K562 (cell line): ENCODE results near the gene PRLH. TPM values are rescaled to one million over a fixed set of nuclear protein-coding genes. Genes with fewer than 3 reads are reported as not detected.

Experiments
- ATF7 ChIP-seq: fragments of 450-650 bp; IDR thresholded peaks from 2 replicates; pipeline ENCODE4 v1.7.1; 2014; ENCODE audit warnings: mild to moderate bottlenecking, moderate library complexity
- BMI1 ChIP-seq: fragments of 150-350 bp; IDR thresholded peaks from 2 replicates; pipeline ENCODE4 v1.6.1; 2014; ENCODE audit warnings: low read length
- BRCA1 ChIP-seq, 2 experiments: fragments of 450-650 bp in 1 of 2; sonication (generic) in 1 of 2; formaldehyde crosslinking in 1 of 2; IDR thresholded peaks; 2 replicates each; pipeline versions ENCODE4 v1.5.0 to v1.6.1; 2017 to 2020; ENCODE audit warnings: mild to moderate bottlenecking in 1 of 2, missing genetic modification reagents in 1 of 2
- HIVEP1 ChIP-seq: fragments of 250-450 bp; sonication (Bioruptor Pico); IDR thresholded peaks from 2 replicates; pipeline ENCODE4 v1.4.0; 2020; ENCODE audit warnings: mild to moderate bottlenecking
- HMGXB4 ChIP-seq: sonication (generic); formaldehyde crosslinking; IDR thresholded peaks from 2 replicates; pipeline ENCODE4 v1.8.1; 2023; ENCODE audit warnings: mild to moderate bottlenecking, missing genetic modification reagents
- NKRF ChIP-seq: fragments of 450-650 bp; IDR thresholded peaks from 2 replicates; pipeline ENCODE4 v1.6.1; 2016; ENCODE audit warnings: borderline replicate concordance
- RB1 ChIP-seq: fragments of 450-650 bp; IDR thresholded peaks from 2 replicates; pipeline ENCODE4 v1.6.1; 2017; ENCODE audit warnings: low read depth, mild to moderate bottlenecking
- RBBP5 ChIP-seq: fragments of 200-600 bp; sonication (generic); IDR thresholded peaks from 2 replicates; pipeline ENCODE4 v1.6.1; 2012; ENCODE audit warnings: borderline replicate concordance, mild to moderate bottlenecking, low read length, control low read depth, inconsistent platforms; ENCODE audit not compliant: insufficient read depth, poor library complexity, severe bottlenecking
- RBM15 ChIP-seq: fragments of 200-400 bp; formaldehyde crosslinking; IDR thresholded peaks from 2 replicates; pipeline ENCODE4 v1.6.1; 2018; ENCODE audit warnings: mild to moderate bottlenecking, low read length, moderate library complexity; ENCODE audit not compliant: insufficient read depth
- SMAD3 ChIP-seq: fragments of 450-650 bp; formaldehyde crosslinking; conservative IDR thresholded peaks from 2 replicates; pipeline ENCODE4 v1.4.0; 2020; ENCODE audit warnings: mild to moderate bottlenecking
- TCF15 ChIP-seq: fragments of 250-450 bp; sonication (Bioruptor Pico); IDR thresholded peaks from 2 replicates; pipeline ENCODE4 v1.8.0; 2022; ENCODE audit warnings: moderate library complexity, mild to moderate bottlenecking, inconsistent platforms
- TSHZ1 ChIP-seq: fragments of 250-450 bp; sonication (Bioruptor Pico); IDR thresholded peaks from 2 replicates; pipeline ENCODE4 v1.4.0; 2020; ENCODE audit warnings: mild to moderate bottlenecking, moderate library complexity
- XRCC3 ChIP-seq: fragments of 450-650 bp; IDR thresholded peaks from 2 replicates; pipeline ENCODE4 v1.6.1; 2017; ENCODE audit warnings: mild to moderate bottlenecking, moderate library complexity
- YY1 ChIP-seq, 3 experiments: IDR thresholded peaks; 2 replicates each; pipeline ENCODE4 v1.6.1; 2011; ENCODE audit warnings: low read length in 2 of 3, mild to moderate bottlenecking in 2 of 3, moderate library complexity in 2 of 3, borderline replicate concordance in 1 of 3, control low read depth in 1 of 3, low read depth in 1 of 3; ENCODE audit not compliant: insufficient read depth in 3 of 3, insufficient replicate concordance in 2 of 3, control insufficient read depth in 1 of 3, insufficient read length in 1 of 3; ENCODE audit errors: extremely low read depth in 1 of 3
- ZNF551 ChIP-seq: fragments of 250-450 bp; sonication (Bioruptor Pico); IDR thresholded peaks from 2 replicates; pipeline ENCODE4 v1.5.0; 2021; ENCODE audit warnings: mild to moderate bottlenecking, moderate library complexity
- ZNF644 ChIP-seq: fragments of 200-800 bp; sonication (Bioruptor generic); IDR thresholded peaks from 2 replicates; pipeline ENCODE4 v1.6.1; 2016; ENCODE audit warnings: low read depth, missing genetic modification characterization, missing compliant biosample characterization
- ZNF764 ChIP-seq: fragments of 250-450 bp; sonication (Bioruptor Pico); IDR thresholded peaks from 2 replicates; pipeline ENCODE4 v1.4.0; 2020; ENCODE audit warnings: low read depth, mild to moderate bottlenecking, moderate library complexity
- polyA plus RNA-seq, 8 experiments: library from polyadenylated mRNA; depleted of rRNA in 4 of 8; stranded (reverse) in 5 of 8; unstranded in 3 of 8; fragments of >200 nt; fragmentation: Nextera tagmentation in 2 of 8; fragmentation: Illumina TruSeq in 1 of 8; extraction: Ambion mirVana in 2 of 8; extraction: Trizol in 1 of 8; gene quantifications; 2 replicates each; pipeline versions ENCODE4 v1.2.1 to v1.2.3, GENCODE V29; 2011 to 2014; ENCODE audit warnings: inconsistent platforms in 1 of 8, missing spikeins in 1 of 8
- total RNA-seq, 7 experiments: library from RNA; depleted of rRNA in 6 of 7; stranded (reverse); fragments of >200 nt in 6 of 7; fragmentation: Illumina TruSeq in 2 of 7; extraction: Trizol in 2 of 7; gene quantifications; 2 replicates each; pipeline versions ENCODE4 v1.2.1 to v1.2.3, GENCODE V29; 2011 to 2021; ENCODE audit warnings: low replicate concordance in 1 of 7

The PRLH gene
- total and polyA plus RNA-seq, 9 of the 15 experiments (the other 6 are each of a cell fraction or from before 2014, with no cell fraction given) = not detected

- TF ChIP-seq ATF7 (no peak), SMAD3 (CRISPR knock-in tag) (no peak), BRCA1 (IDR thresholded peaks at IDR 0.05) (no peak), BRCA1 (CRISPR knock-in tag; IDR thresholded peaks at IDR 0.05) (no peak), XRCC3 (no peak), HIVEP1 (CRISPR knock-in tag) (no peak), TCF15 (CRISPR knock-in tag) (no peak), HMGXB4 (CRISPR knock-in tag) (no peak), TSHZ1 (CRISPR knock-in tag) (no peak), RBM15 (no peak), RB1 (peak; percentile 51; the same call in 1 of the 2 replicates), RBBP5 (no peak), YY1 (IDR thresholded peaks at IDR 0.05; ENCODE audit: borderline replicate concordance in 1 of 3, control insufficient read depth in 1 of 3, extremely low read depth in 1 of 3, insufficient read depth in 3 of 3, insufficient read length in 1 of 3, insufficient replicate concordance in 2 of 3, low read depth in 1 of 3, low read length in 2 of 3) (peak in 1 of 3 experiments; percentile 13), ZNF764 (CRISPR knock-in tag) (no peak), ZNF551 (CRISPR knock-in tag) (no peak), BMI1 (no peak), ZNF644 (tag) (no peak), NKRF (no peak)
Measured at GRCh38 chr2:237572021-237572741, 5.8 kb downstream of the PRLH start (continued).
